IMR-90 (cell line): ENCODE results near the gene KCNMA1. TPM values are rescaled to one million over a fixed set of nuclear protein-coding genes. Genes with fewer than 3 reads are reported as not detected.
A peak's percentile ranks its signal among the peaks of the same experiment; 100 is the strongest.

ENCODE experiments used
- ATAC-seq: fragments of 200-7000 bp; cut with Tn5 transposase; 2 replicates; pipeline ENCODE4 v1.9.1; 2020; ENCODE audit warnings: low read depth, mild to moderate bottlenecking, moderate library complexity
- BruUV-seq: library from RNA; stranded (reverse); fragments of 400-500 nt; replicated peaks from 2 replicates; lab custom pipeline; 2021; lab: Mats Ljungman, UMichigan
- CTCF ChIA-PET: fragments of 300-600 bp; formaldehyde crosslinking; extraction: SDS; loops from one replicate; lab custom pipeline; 2021; ENCODE audit warnings: antibody characterized with exemption; lab: Yijun Ruan, JAX
- POLR2A ChIA-PET: fragments of 300-600 bp; sonication (Branson Sonifier 250); formaldehyde crosslinking; loops from one replicate; lab custom pipeline; 2022; ENCODE audit warnings: antibody characterized with exemption; ENCODE audit not compliant: unreplicated experiment; lab: Charles Lee
- DNase-seq: peaks from one replicate; pipeline ENCODE4 v3.0.0; 2013
- H2AFZ ChIP-seq: replicated peaks from 2 replicates; pipeline ENCODE3; 2013; ENCODE audit warnings: low read length, mild to moderate bottlenecking; ENCODE audit not compliant: poor library complexity
- H2AK5ac ChIP-seq: 2 replicates; pipeline ENCODE4 v1.6.1; 2013; ENCODE audit warnings: low read depth, low read length, inconsistent platforms
- H2AK9ac ChIP-seq: replicated peaks from 2 replicates; pipeline ENCODE3; 2013; ENCODE audit warnings: mild to moderate bottlenecking, low read depth, low read length, moderate library complexity; ENCODE audit not compliant: poor library complexity
- H2BK120ac ChIP-seq: 2 replicates; pipeline ENCODE4 v1.6.1; 2013; ENCODE audit warnings: low read depth, low read length, inconsistent platforms
- H2BK15ac ChIP-seq: 3 replicates; pipeline ENCODE4 v1.6.1; 2013; ENCODE audit warnings: low read depth, low read length, inconsistent platforms
- H2BK20ac ChIP-seq: 2 replicates; pipeline ENCODE4 v1.6.1; 2013; ENCODE audit warnings: low read depth, mild to moderate bottlenecking, inconsistent platforms, low read length, moderate library complexity
- H2BK5ac ChIP-seq: 2 replicates; pipeline ENCODE4 v1.6.1; 2013; ENCODE audit warnings: mild to moderate bottlenecking, low read depth, low read length, inconsistent platforms; ENCODE audit not compliant: poor library complexity, severe bottlenecking
- H3K14ac ChIP-seq: replicated peaks from 2 replicates; pipeline ENCODE4 v1.6.1; 2013; ENCODE audit warnings: low read depth, low read length, inconsistent platforms
- H3K18ac ChIP-seq: 2 replicates; pipeline ENCODE4 v1.6.1; 2013; ENCODE audit warnings: low read depth, low read length, control low read depth
- H3K23ac ChIP-seq: 2 replicates; pipeline ENCODE4 v1.6.1; 2013; ENCODE audit warnings: low read depth, low read length, inconsistent platforms
- H3K27ac ChIP-seq: 2 replicates; pipeline ENCODE4 v1.5.1; 2013; ENCODE audit warnings: mild to moderate bottlenecking, control low read depth, low read length; ENCODE audit not compliant: insufficient read depth
- H3K27me3 ChIP-seq: 2 replicates; pipeline ENCODE4 v1.6.1; 2013; ENCODE audit warnings: low read length; ENCODE audit not compliant: control insufficient read depth, insufficient read depth
- H3K36me3 ChIP-seq: 2 replicates; pipeline ENCODE4 v1.6.1; 2013; ENCODE audit warnings: low read length, mixed read lengths; ENCODE audit not compliant: control insufficient read depth, insufficient read depth
- H3K4ac ChIP-seq: 2 replicates; pipeline ENCODE4 v1.6.1; 2013; ENCODE audit warnings: low read depth, low read length, inconsistent platforms
- H3K4me1 ChIP-seq: 2 replicates; pipeline ENCODE4 v1.6.1; 2013; ENCODE audit warnings: low read length, mixed read lengths; ENCODE audit not compliant: control insufficient read depth, insufficient read depth
- H3K4me2 ChIP-seq: 2 replicates; pipeline ENCODE4 v1.6.1; 2013; ENCODE audit warnings: low read depth, mild to moderate bottlenecking, control low read depth, low read length, moderate library complexity
- H3K4me3 ChIP-seq: 2 replicates; pipeline ENCODE4 v1.5.1; 2013; ENCODE audit warnings: low read depth, mild to moderate bottlenecking, control low read depth, low read length, moderate library complexity; ENCODE audit not compliant: insufficient read depth
- H3K56ac ChIP-seq: 2 replicates; pipeline ENCODE4 v1.6.1; 2013; ENCODE audit warnings: low read length, inconsistent platforms; ENCODE audit not compliant: insufficient read depth; ENCODE audit errors: extremely low read depth
- H3K79me1 ChIP-seq, 2 experiments: 2 replicates each; pipeline ENCODE4 v1.6.1; 2013; ENCODE audit warnings: low read length in 2 of 2, inconsistent platforms in 1 of 2, low read depth in 1 of 2
- H3K9ac ChIP-seq: 2 replicates; pipeline ENCODE4 v1.6.1; 2013; ENCODE audit warnings: low read depth, low read length, control low read depth
- H3K9me1 ChIP-seq: 2 replicates; pipeline ENCODE4 v1.6.1; 2013; ENCODE audit warnings: low read length, inconsistent platforms; ENCODE audit not compliant: insufficient read depth
- H3K9me3 ChIP-seq: 2 replicates; pipeline ENCODE4 v1.6.1; 2013; ENCODE audit warnings: low read length; ENCODE audit not compliant: control insufficient read depth, insufficient read depth
- H4K20me1 ChIP-seq: 2 replicates; pipeline ENCODE4 v1.6.1; 2013; ENCODE audit warnings: low read length, inconsistent platforms; ENCODE audit not compliant: insufficient read depth
- H4K5ac ChIP-seq: 2 replicates; pipeline ENCODE4 v1.6.1; 2013; ENCODE audit warnings: mild to moderate bottlenecking, low read depth, low read length, control low read depth
- H4K8ac ChIP-seq, 2 experiments: 2 replicates each; pipeline ENCODE4 v1.6.1; 2013; ENCODE audit warnings: low read depth in 2 of 2, low read length in 2 of 2, control low read depth in 1 of 2, inconsistent platforms in 1 of 2
- H4K91ac ChIP-seq: 2 replicates; pipeline ENCODE4 v1.6.1; 2013; ENCODE audit warnings: low read depth, low read length, inconsistent platforms; ENCODE audit not compliant: insufficient read depth
- BHLHE40 ChIP-seq: fragments of 150-350 bp; IDR thresholded peaks from 2 replicates; pipeline ENCODE4 v1.6.1; 2016; ENCODE audit warnings: mild to moderate bottlenecking, low read depth, low read length
- CEBPB ChIP-seq: IDR thresholded peaks from 2 replicates; pipeline ENCODE4 v1.6.1; 2012; ENCODE audit warnings: low read depth, low read length, improper control_type of control experiment
- CHD1 ChIP-seq: IDR thresholded peaks from 2 replicates; pipeline ENCODE4 v1.6.1; 2012; ENCODE audit warnings: low read depth, low read length, improper control_type of control experiment
- CTCF ChIP-seq: conservative IDR thresholded peaks from 2 replicates; pipeline ENCODE4 v1.5.1; 2012; ENCODE audit warnings: mild to moderate bottlenecking, low read depth, low read length, improper control_type of control experiment
- ELK1 ChIP-seq: fragments of 150-350 bp; IDR thresholded peaks from 2 replicates; pipeline ENCODE4 v1.6.1; 2016; ENCODE audit warnings: low read depth, mild to moderate bottlenecking, low read length, moderate library complexity, borderline replicate concordance
- FOS ChIP-seq: fragments of 150-350 bp; IDR thresholded peaks from 2 replicates; pipeline ENCODE4 v1.6.1; 2016; ENCODE audit warnings: low read depth, low read length
- MAFK ChIP-seq: IDR thresholded peaks from 2 replicates; pipeline ENCODE4 v1.6.1; 2012; ENCODE audit warnings: low read depth, low read length, improper control_type of control experiment
- MAZ ChIP-seq: IDR thresholded peaks from 2 replicates; pipeline ENCODE4 v1.6.1; 2012; ENCODE audit warnings: low read depth, mild to moderate bottlenecking, low read length, improper control_type of control experiment, moderate library complexity, borderline replicate concordance
- MXI1 ChIP-seq: IDR thresholded peaks from 2 replicates; pipeline ENCODE4 v1.6.1; 2012; ENCODE audit warnings: low read depth, mild to moderate bottlenecking, low read length, moderate library complexity, borderline replicate concordance
- NFE2L2 ChIP-seq: fragments of 150-350 bp; IDR thresholded peaks from 2 replicates; pipeline ENCODE4 v1.6.1; 2016; ENCODE audit warnings: low read depth, mild to moderate bottlenecking, low read length
- POLR2A ChIP-seq: IDR thresholded peaks from 2 replicates; pipeline ENCODE4 v1.6.1; 2012; ENCODE audit warnings: mild to moderate bottlenecking, low read depth, low read length
- RAD21 ChIP-seq: IDR thresholded peaks from 2 replicates; pipeline ENCODE4 v1.6.1; 2012; ENCODE audit warnings: low read length, improper control_type of control experiment
- RCOR1 ChIP-seq: IDR thresholded peaks from 2 replicates; pipeline ENCODE4 v1.6.1; 2012; ENCODE audit warnings: mild to moderate bottlenecking, low read length, improper control_type of control experiment; ENCODE audit not compliant: insufficient replicate concordance
- RFX5 ChIP-seq: IDR thresholded peaks from 2 replicates; pipeline ENCODE4 v1.8.0; 2012; ENCODE audit warnings: low read depth, mild to moderate bottlenecking, low read length, moderate library complexity
- SMC3 ChIP-seq: fragments of 150-350 bp; IDR thresholded peaks from 2 replicates; pipeline ENCODE4 v1.6.1; 2016; ENCODE audit warnings: low read depth, mild to moderate bottlenecking, antibody characterized with exemption, low read length, moderate library complexity
- USF2 ChIP-seq: fragments of 150-350 bp; IDR thresholded peaks from 2 replicates; pipeline ENCODE4 v1.6.1; 2017; ENCODE audit warnings: mild to moderate bottlenecking, antibody characterized with exemption, low read length, low read depth
- WGBS, 2 experiments: methylation state at CpG; one replicate each; pipeline versions ENCODE4 v1.1.5 to v1.1.7; 2013; ENCODE audit warnings: missing lambda C conversion rate in 2 of 2; ENCODE audit not compliant: insufficient read length in 1 of 2; ENCODE audit errors: extremely low coverage in 2 of 2; 5-methylcytosine and 5-hydroxymethylcytosine counted together
- dilution Hi-C: fragments of 300-500 bp; cut with HindIII; formaldehyde crosslinking; loops from one replicate; pipeline ENCODE4 v1.14.3; 2018; ENCODE audit warnings: low sequenced_read_pairs; ENCODE audit not compliant: unreplicated experiment
- in situ Hi-C: fragments of 300-500 bp; cut with MboI; formaldehyde crosslinking; loops from 3 replicates; pipeline ENCODE4 v1.14.3; 2019; ENCODE audit warnings: low sequenced_read_pairs, inconsistent platforms, mixed read lengths
- intact Hi-C: fragments of 100-400 bp; cut with micrococcal nuclease; formaldehyde crosslinking; loops from 2 replicates; pipeline ENCODE4 v1.10.0; 2022
- polyA plus RNA-seq, 3 experiments: library from polyadenylated mRNA; depleted of rRNA; stranded (reverse); fragments of >200 nt; gene quantifications; 2 replicates each; pipeline ENCODE4 v1.2.3, GENCODE V29; 2012; ENCODE audit warnings: low replicate concordance in 1 of 3
- total RNA-seq: library from RNA; depleted of rRNA; stranded (reverse); fragments of >200 nt; gene quantifications from 2 replicates; pipeline ENCODE4 v1.2.3, GENCODE V29; 2012

KCNMA1 gene
- total and polyA plus RNA-seq, 2 of the 4 experiments (the other 2 are of a cell fraction) = 25.6 to 29.6 TPM

- Histone ChIP-seq H3K9ac (no peak overlapping the region), H3K4me3 (no peak overlapping the region), H3K27ac (no peak overlapping the region), H3K9me1 (no peaks in the 10 kb centered on the region; the same call in 1 of the 2 replicates), H3K4me2 (no peak overlapping the region), H3K56ac (no peak overlapping the region), H2BK5ac (no peak overlapping the region), H4K8ac (no peak overlapping the region), H2BK120ac (no peak overlapping the region), H2BK20ac (no peak overlapping the region), H2AK9ac (no peak overlapping the region), H3K23ac (no peak overlapping the region), H3K4me1 (peaks cover 8% of the 10 kb centered on the region), H3K79me1 (no peaks in the 10 kb centered on the region), H2AFZ (no peak overlapping the region), H4K5ac (no peak overlapping the region), H4K20me1 (no peaks in the 10 kb centered on the region), H2BK15ac (peak overlapping the region; percentile 0; the same call in 1 of the 3 replicates), H3K18ac (no peak overlapping the region), H3K36me3 (no peaks in the 10 kb centered on the region), H3K4ac (no peak overlapping the region; the same call in 1 of the 2 replicates), H3K27me3 (no peaks in the 10 kb centered on the region), H3K9me3 (no peaks in the 10 kb centered on the region), H2AK5ac (no peak overlapping the region), H3K14ac (no peak overlapping the region), H4K91ac (no peak overlapping the region)
- intact Hi-C loops (no loop called here), dilution Hi-C loops (no loop called here), in situ Hi-C loops (no loop called here)
- no peak for DNase-seq
- no CpG with 5 or more reads among the region's 2 CpGs for WGBS, 2 experiments
- CTCF ChIA-PET = interaction anchor here (1.2 kb wide), 1 partner anchor 10 kb away, joined by 3 read pairs; no protein-coding TSS in a partner anchor
- no peak for TF ChIP-seq USF2
- no peak for TF ChIP-seq NFE2L2
- TF ChIP-seq MXI1 = no peak
- TF ChIP-seq FOS = no peak
- TF ChIP-seq POLR2A = no peak
- TF ChIP-seq MAFK = no peak
- TF ChIP-seq CTCF = no peak
- no peak for TF ChIP-seq RAD21
- no peak for TF ChIP-seq ELK1
- TF ChIP-seq CEBPB = no peak
- TF ChIP-seq BHLHE40 = no peak
- TF ChIP-seq MAZ = no peak
- TF ChIP-seq RCOR1 = no peak
- no peak for TF ChIP-seq SMC3
- TF ChIP-seq CHD1 = no peak
- no peak for TF ChIP-seq RFX5
- no peak for ATAC-seq
- POLR2A ChIA-PET = no interaction called here
- no TSS peak for BruUV-seq
Measured at GRCh38 chr10:77185696-77186095, 451.9 kb downstream of the KCNMA1 start.
